SK-N-MC (cell line): ENCODE measurements around the gene CGAS.

ENCODE experiments used
- EZH2 ChIP-seq: fragments of 200-600 bp; sonication (generic); IDR thresholded peaks from one replicate; pipeline ENCODE4 v1.6.1; 2017; ENCODE audit warnings: antibody characterized with exemption
- FOXP2 ChIP-seq: optimal IDR thresholded peaks from 2 replicates; pipeline ENCODE3; 2011; ENCODE audit warnings: mild to moderate bottlenecking, moderate library complexity; ENCODE audit not compliant: insufficient read depth; ENCODE audit errors: extremely low read length, control extremely low read depth
- POLR2AphosphoS5 ChIP-seq: IDR thresholded peaks from 2 replicates; pipeline ENCODE4 v1.6.1; 2012; ENCODE audit warnings: mild to moderate bottlenecking, low read depth, low read length, borderline replicate concordance

- TF ChIP-seq POLR2AphosphoS5 (no peak), EZH2 (no peak), FOXP2 (no peak)
Observed at GRCh38 chr6:73481969-73482368, 29.9 kb upstream of the CGAS start.
